Testis (tissue), 3 donors: Measurements from ENCODE around the gene ZNF862. TPM values are rescaled to one million over a fixed set of nuclear protein-coding genes. Genes with fewer than 3 reads are reported as not detected.

Source experiments
- DNase-seq: peaks from one replicate; pipeline ENCODE4 v3.0.0-alpha.2; 2019
- H3K27ac ChIP-seq, 2 donors: fragments of 200-600 bp; sonication (generic); one replicate each; pipeline ENCODE4 v1.5.1; 2019
- H3K27me3 ChIP-seq: fragments of 200-600 bp; sonication (generic); one replicate; pipeline ENCODE4 v1.5.1; 2019
- H3K36me3 ChIP-seq: fragments of 200-600 bp; sonication (generic); one replicate; pipeline ENCODE4 v1.5.1; 2017; ENCODE audit warnings: low read depth; ENCODE audit errors: missing control alignments
- H3K4me1 ChIP-seq: fragments of 200-600 bp; sonication (generic); one replicate; pipeline ENCODE4 v1.5.1; 2019
- H3K4me3 ChIP-seq, 2 donors: fragments of 200-600 bp; sonication (generic); one replicate each; pipeline ENCODE4 v1.5.1; 2017 to 2019
- H3K9me3 ChIP-seq: fragments of 200-600 bp; sonication (generic); one replicate; pipeline ENCODE4 v1.5.1; 2017
- CTCF ChIP-seq, 3 experiments: fragments of 450-650 bp in 2 of 3; fragments of 200-600 bp in 1 of 3; sonication (generic) in 1 of 3; IDR thresholded peaks; one replicate each; pipeline ENCODE4 v1.5.1; 2016 to 2019; ENCODE audit warnings: antibody characterized with exemption in 3 of 3, mild to moderate bottlenecking in 2 of 3, moderate library complexity in 1 of 3
- POLR2A ChIP-seq: fragments of 450-650 bp; IDR thresholded peaks from one replicate; pipeline ENCODE4 v1.6.1; 2017; ENCODE audit warnings: antibody characterized with exemption, mild to moderate bottlenecking, moderate library complexity
- WGBS, 2 donors: methylation state at CpG; one replicate each; pipeline ENCODE4 v1.1.5; 2018; 5-methylcytosine and 5-hydroxymethylcytosine counted together
- intact Hi-C: fragments of 100-400 bp; cut with DNase I; formaldehyde crosslinking; loops from one replicate; pipeline ENCODE4 v1.15.1; 2023; ENCODE audit warnings: low total_unique reads
- polyA plus RNA-seq: library from polyadenylated mRNA; stranded (reverse); fragments of 350-450 nt; fragmentation: Illumina TruSeq; extraction: RNeasy Lipid Tissue Mini Kit (QIAGEN cat#74804); gene quantifications from one replicate; pipeline ENCODE4 v1.2.3, GENCODE V29; 2014; ENCODE audit warnings: low read depth, low replicate concordance; ENCODE audit not compliant: insufficient read depth
- total RNA-seq, 2 donors: library from RNA; depleted of rRNA; stranded (reverse); fragments of >200 nt; gene quantifications; one replicate each; pipeline ENCODE4 v1.2.3, GENCODE V29; 2016

ZNF862 gene
- total and polyA plus RNA-seq, 3 donors from 2014 or later, result 12.8 to 24.5 (median 21.6) TPM

- H3K27me3 ChIP-seq, result no peaks in the 10 kb centered on the region
- H3K4me1 ChIP-seq, result no peaks in the 10 kb centered on the region
- TF ChIP-seq CTCF (IDR thresholded peaks at IDR 0.05) (no peak), POLR2A (no peak)
- DNase-seq, result peak; percentile 71
- H3K27ac ChIP-seq, result no peak overlapping the region
- intact Hi-C loops, result no loop called here
- WGBS, 2 donors, result 53 to 65% methylated on average over 8 to 13 of the region's 13 CpGs
- H3K4me3 ChIP-seq, result no peak overlapping the region
- H3K9me3 ChIP-seq, result no peaks in the 10 kb centered on the region
- H3K36me3 ChIP-seq, result no peaks in the 10 kb centered on the region
Observed at GRCh38 chr7:149854611-149855360, 16.6 kb downstream of the ZNF862 start.

- no peaks in the 10 kb centered on the region for H3K4me1 ChIP-seq
- no peak for DNase-seq
- intact Hi-C loops, result no loop called here
- no peak overlapping the region for H3K27ac ChIP-seq
- WGBS, 2 donors, result 87 to 88% methylated on average over 10 to 16 of the region's 16 CpGs
- no peak for TF ChIP-seq POLR2A
- no peak for TF ChIP-seq CTCF (IDR thresholded peaks at IDR 0.05)
- H3K36me3 ChIP-seq, result no peaks in the 10 kb centered on the region
- no peaks in the 10 kb centered on the region for H3K27me3 ChIP-seq
- H3K9me3 ChIP-seq, result no peaks in the 10 kb centered on the region
- H3K4me3 ChIP-seq, result no peak overlapping the region
Observed at GRCh38 chr7:149855361-149856305, 17.5 kb downstream of the ZNF862 start.

- Histone ChIP-seq H3K27ac (no peak overlapping the region), H3K27me3 (no peaks in the 10 kb centered on the region), H3K4me1 (no peaks in the 10 kb centered on the region), H3K36me3 (no peaks in the 10 kb centered on the region), H3K9me3 (no peaks in the 10 kb centered on the region), H3K4me3 (no peak overlapping the region)
- DNase-seq, result no peak
- intact Hi-C loops, result no loop called here
- WGBS, 2 donors, result 94 to 95% methylated on average over 8 of the region's 8 CpGs
- TF ChIP-seq CTCF (IDR thresholded peaks at IDR 0.05) (no peak), POLR2A (no peak)
Observed at GRCh38 chr7:149856583-149856982, 18.4 kb downstream of the ZNF862 start.

- Histone ChIP-seq H3K9me3 (no peaks in the 10 kb centered on the region), H3K4me3 (no peak overlapping the region), H3K27ac (no peak overlapping the region), H3K4me1 (no peaks in the 10 kb centered on the region), H3K27me3 (no peaks in the 10 kb centered on the region), H3K36me3 (no peaks in the 10 kb centered on the region)
- no peak for TF ChIP-seq CTCF (IDR thresholded peaks at IDR 0.05)
- TF ChIP-seq POLR2A, result no peak
- WGBS, 2 donors, result 91 to 93% methylated on average over 4 to 6 of the region's 6 CpGs
- intact Hi-C loops, result no loop called here
- no peak for DNase-seq
Observed at GRCh38 chr7:149859369-149859768, 21.2 kb downstream of the ZNF862 start.
